ENCODE measurements around the gene NOXRED1.

NOXRED1 gene

GRCh38 chr14:77459072-77459723, 35.9 kb upstream of the NOXRED1 start:
- Mint-ChIP-seq H3K36me3 (ENCODE audit: low read depth) (peaks cover 38% of the 10 kb centered on the region), H3K4me1 (peaks cover 28% of the 10 kb centered on the region), H3K9me3 (no peaks in the 10 kb centered on the region), H3K27me3 (ENCODE audit: low read depth, poor library complexity) (no peaks in the 10 kb centered on the region), H3K4me3 (peak overlapping the region; percentile 100), H3K27ac (peak overlapping the region; percentile 62)
- TF ChIP-seq, protein P1, sequence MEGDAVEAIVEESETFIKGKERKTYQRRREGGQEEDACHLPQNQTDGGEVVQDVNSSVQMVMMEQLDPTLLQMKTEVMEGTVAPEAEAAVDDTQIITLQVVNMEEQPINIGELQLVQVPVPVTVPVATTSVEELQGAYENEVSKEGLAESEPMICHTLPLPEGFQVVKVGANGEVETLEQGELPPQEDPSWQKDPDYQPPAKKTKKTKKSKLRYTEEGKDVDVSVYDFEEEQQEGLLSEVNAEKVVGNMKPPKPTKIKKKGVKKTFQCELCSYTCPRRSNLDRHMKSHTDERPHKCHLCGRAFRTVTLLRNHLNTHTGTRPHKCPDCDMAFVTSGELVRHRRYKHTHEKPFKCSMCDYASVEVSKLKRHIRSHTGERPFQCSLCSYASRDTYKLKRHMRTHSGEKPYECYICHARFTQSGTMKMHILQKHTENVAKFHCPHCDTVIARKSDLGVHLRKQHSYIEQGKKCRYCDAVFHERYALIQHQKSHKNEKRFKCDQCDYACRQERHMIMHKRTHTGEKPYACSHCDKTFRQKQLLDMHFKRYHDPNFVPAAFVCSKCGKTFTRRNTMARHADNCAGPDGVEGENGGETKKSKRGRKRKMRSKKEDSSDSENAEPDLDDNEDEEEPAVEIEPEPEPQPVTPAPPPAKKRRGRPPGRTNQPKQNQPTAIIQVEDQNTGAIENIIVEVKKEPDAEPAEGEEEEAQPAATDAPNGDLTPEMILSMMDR (IDR thresholded peaks at IDR 0.05), result peak; percentile 69
- peak; percentile 72 for DNase-seq

- Mint-ChIP-seq H3K27me3 (ENCODE audit: low read depth, poor library complexity) (no peaks in the 10 kb centered on the region), H3K4me3 (peak overlapping the region; percentile 100), H3K27ac (peak overlapping the region; percentile 100), H3K4me1 (peaks cover 28% of the 10 kb centered on the region), H3K36me3 (ENCODE audit: low read depth) (peaks cover 32% of the 10 kb centered on the region), H3K9me3 (no peaks in the 10 kb centered on the region)
- DNase-seq, result peak; percentile 32
- TF ChIP-seq, protein P1 (IDR thresholded peaks at IDR 0.05), result no peak
Measured at GRCh38 chr14:77458249-77458950, 35.1 kb upstream of the NOXRED1 start.

DNA sequence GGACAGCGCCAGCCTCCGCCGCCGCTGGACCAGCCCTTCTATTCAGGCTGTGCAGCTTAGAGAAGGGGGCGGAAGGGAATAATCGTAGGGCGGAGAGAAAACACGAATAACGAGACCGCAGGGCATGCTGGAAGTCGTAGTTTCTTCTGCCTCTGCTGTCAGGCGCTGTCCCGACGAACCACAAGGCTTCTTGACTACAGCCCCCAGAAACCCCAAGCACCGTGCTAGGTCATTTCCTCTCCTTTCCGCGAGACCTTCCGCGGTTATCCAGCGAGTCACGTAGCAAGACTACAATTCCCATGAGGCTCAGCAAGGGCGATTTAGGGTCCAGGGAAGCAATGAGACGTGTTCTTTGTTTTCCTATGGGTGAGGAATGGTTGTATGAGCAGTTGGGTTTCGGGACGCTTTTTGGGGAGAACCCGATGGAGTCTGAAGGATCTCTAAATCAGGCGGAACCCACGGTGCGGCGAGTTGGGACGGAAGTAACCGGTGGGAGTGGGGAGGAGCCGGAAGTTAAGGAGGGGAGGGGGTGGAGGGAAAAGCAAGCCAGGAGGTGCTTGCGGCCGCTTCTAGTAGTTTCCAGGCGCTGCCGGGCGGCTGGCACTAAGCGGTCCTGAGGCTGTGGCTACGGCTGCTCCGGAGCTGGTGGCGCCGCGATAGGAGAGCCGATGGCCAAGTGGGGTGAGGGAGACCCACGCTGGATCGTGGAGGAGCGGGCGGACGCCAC, 34.4 kb upstream of the NOXRED1 start, which contains the start of the genes AHSA1 and VIPAS39:
AHSA1 (plus strand) TSS at position 572 of the 727 bp plus-strand sequence; CDS start at position 669, 97 bp downstream.
VIPAS39 (minus strand) TSS at position 80 of the 727 bp plus-strand sequence. CDS start 3,499 bp downstream, outside the sequence.
- Mint-ChIP-seq H3K27ac (peak within 1 kb of the TSS; percentile 100), H3K4me3 (peak within 1 kb of the TSS; percentile 100), H3K9me3 (no peaks in the 10 kb centered on the region), H3K36me3 (ENCODE audit: low read depth) (peaks cover 37% of the 10 kb centered on the region), H3K27me3 (ENCODE audit: low read depth, poor library complexity) (no peaks in the 10 kb centered on the region), H3K4me1 (peaks cover 28% of the 10 kb centered on the region)
- TF ChIP-seq, protein P1 (IDR thresholded peaks at IDR 0.05), result no peak
- peak; percentile 89 for DNase-seq

GRCh38 chr14:77457115-77457521, 33.8 kb upstream of the NOXRED1 start:
- no peaks in the 10 kb centered on the region for H3K27me3 Mint-ChIP-seq (ENCODE audit: low read depth, poor library complexity)
- H3K36me3 Mint-ChIP-seq (ENCODE audit: low read depth), result peaks cover 35% of the 10 kb centered on the region
- H3K4me1 Mint-ChIP-seq, result peaks cover 28% of the 10 kb centered on the region
- TF ChIP-seq, protein P1 (IDR thresholded peaks at IDR 0.05), result no peak
- no peak for DNase-seq
- no peaks in the 10 kb centered on the region for H3K9me3 Mint-ChIP-seq
- H3K27ac Mint-ChIP-seq, result peak overlapping the region; percentile 95
- peak overlapping the region; percentile 100 for H3K4me3 Mint-ChIP-seq

GRCh38 chr14:77455966-77456640, 32.8 kb upstream of the NOXRED1 start:
- H3K4me1 Mint-ChIP-seq, result peaks cover 28% of the 10 kb centered on the region
- no peak overlapping the region for H3K27ac Mint-ChIP-seq
- H3K36me3 Mint-ChIP-seq (ENCODE audit: low read depth), result peaks cover 34% of the 10 kb centered on the region

More at GRCh38 chr14:77455966-77456640, 32.8 kb upstream of the NOXRED1 start:
- Mint-ChIP-seq H3K4me3 (peak overlapping the region; percentile 100), H3K9me3 (no peaks in the 10 kb centered on the region), H3K27me3 (ENCODE audit: low read depth, poor library complexity) (no peaks in the 10 kb centered on the region)
- DNase-seq, result no peak
- TF ChIP-seq, protein P1 (IDR thresholded peaks at IDR 0.05), result no peak

Measured in nephron progenitor cell (in vitro differentiated cells).